ENCODE measurements around the gene LRMDA.

Gene LRMDA

DNA sequence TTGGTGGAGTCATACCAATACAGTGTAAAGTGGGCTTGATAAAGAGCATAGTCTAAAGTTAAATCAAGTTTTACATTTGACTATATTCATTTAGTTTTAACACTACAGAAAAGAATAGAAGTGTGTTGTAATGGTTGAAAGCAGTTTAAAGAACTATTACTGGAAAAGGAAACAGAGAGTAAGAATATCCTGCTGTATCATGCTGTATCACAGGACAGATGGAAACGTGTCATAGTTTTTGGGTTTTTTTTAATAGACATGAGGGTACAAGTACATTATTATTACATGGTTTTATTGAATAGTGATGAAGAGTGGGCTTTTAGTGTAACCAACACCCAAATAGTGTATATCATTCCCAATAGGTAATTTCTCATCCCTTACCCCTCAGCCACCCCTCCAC, 944.3 kb downstream of the LRMDA start:
- no peak for DNase-seq (ENCODE audit: low read depth, low spot score)

DNA sequence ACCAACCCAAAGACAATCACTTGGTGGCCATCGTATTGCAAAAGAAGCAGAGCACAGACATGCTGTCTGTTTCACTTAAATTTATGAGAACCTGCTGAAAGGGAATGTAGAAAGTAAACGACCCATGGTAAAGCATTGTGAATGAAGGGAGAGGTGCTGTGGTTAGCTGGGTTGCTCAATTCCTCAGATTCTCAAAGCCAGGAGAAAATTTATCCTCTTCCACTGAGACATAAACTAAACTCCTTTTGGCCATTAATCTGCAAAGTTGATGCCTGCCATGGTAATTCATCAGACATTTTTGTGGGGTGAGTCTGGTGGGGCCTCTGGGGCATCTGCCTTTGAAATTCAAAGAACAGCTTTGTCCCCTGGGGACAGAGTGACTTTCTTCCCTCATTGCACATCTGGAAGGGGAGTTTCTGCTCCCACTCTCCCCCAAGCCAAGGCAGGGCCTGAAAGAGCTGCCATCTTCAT, 951.0 kb downstream of the LRMDA start:
- DNase-seq (ENCODE audit: low read depth, low spot score) = peak; percentile 69

GRCh38 chr10:76388321-76389023, 957.0 kb downstream of the LRMDA start:
- peak; percentile 86 for DNase-seq (ENCODE audit: low read depth, low spot score)

- no peak for DNase-seq (ENCODE audit: low read depth, low spot score)
These were observed 962.7 kb downstream of the LRMDA start for GRCh38 chr10:76393875-76394706.

- no peak for DNase-seq (ENCODE audit: low read depth, low spot score)
These were observed 963.3 kb downstream of the LRMDA start for GRCh38 chr10:76394707-76395042.

GRCh38 chr10:76395251-76395650, 963.8 kb downstream of the LRMDA start:
- no peak for DNase-seq (ENCODE audit: low read depth, low spot score)

- DNase-seq (ENCODE audit: low read depth, low spot score) = no peak
These were observed 964.7 kb downstream of the LRMDA start for GRCh38 chr10:76396134-76396533.

GRCh38 chr10:76397181-76398042, 966.0 kb downstream of the LRMDA start:
- peak; percentile 91 for DNase-seq (ENCODE audit: low read depth, low spot score)

DNA sequence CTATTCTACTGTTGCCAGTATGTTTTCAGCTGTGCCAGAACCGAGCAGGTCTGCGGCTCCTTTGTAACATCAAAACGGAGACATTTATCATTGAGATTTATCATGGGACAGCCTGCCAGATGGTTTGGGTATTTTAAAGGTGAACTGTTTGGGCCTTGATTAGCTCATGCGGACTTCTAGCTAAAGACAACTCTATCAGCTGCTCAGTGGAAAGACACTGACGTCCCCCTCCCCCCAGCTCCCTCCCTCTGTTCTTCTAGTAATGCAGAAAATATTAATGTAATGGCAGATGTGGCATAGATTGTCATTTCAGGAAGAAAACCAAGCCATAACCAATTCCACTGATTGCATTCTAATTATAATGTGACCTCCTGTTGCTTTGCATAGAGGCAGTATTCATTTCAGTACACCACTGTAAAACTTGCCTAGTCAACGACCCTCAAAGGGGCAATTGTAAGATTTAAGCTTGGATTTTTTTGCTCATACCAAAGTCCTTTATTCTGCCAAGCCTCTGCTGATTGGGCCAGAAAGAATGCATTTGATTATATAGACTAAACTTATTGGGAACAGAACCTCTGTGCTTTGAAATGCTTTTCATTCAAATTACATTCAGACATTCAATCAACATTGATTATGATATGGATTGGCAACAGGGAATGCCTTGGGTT, 966.8 kb downstream of the LRMDA start:
- peak; percentile 47 for DNase-seq (ENCODE audit: low read depth, low spot score)

GRCh38 chr10:76399226-76399625, 967.8 kb downstream of the LRMDA start:
- no peak for DNase-seq (ENCODE audit: low read depth, low spot score)

DNA sequence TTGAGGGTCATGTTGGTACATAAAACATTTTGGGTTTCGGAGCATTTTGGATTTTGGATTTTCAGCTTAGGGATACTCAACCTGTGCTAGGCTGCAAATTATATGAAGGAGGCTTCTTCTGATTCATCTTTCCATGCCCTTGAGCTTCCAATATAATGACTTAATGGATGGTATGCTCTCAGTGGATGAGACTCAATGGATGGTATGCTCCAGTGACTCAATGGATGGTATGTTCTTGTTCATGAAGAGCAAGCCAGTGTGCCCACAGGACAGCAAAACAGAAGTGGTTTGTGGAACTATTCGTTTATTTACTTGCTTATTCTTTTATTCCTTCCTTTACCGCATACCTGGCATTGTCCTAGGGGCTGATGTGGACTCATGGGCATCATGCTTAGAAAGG, 969.6 kb downstream of the LRMDA start:
- DNase-seq (ENCODE audit: low read depth, low spot score) = no peak

DNA sequence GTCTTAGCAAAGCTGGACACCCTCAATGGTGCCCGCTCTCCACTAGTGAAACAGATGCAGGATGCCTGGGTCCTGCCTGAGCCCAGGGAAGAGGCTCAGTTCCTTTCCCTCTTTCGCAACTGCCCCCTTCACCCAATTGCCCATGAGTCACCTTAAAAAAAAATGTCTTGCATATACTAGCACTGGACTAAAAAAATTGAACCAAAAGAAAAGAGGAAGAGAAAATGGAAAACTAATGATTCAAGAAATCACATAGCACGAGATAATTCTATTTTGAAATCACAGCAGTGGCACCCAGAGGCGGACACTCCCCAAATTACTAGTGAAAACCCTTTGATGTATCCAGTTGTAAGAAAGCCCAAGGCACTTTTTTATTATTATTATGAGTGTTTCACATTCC, 972.5 kb downstream of the LRMDA start:
- DNase-seq (ENCODE audit: low read depth, low spot score) = no peak

DNA sequence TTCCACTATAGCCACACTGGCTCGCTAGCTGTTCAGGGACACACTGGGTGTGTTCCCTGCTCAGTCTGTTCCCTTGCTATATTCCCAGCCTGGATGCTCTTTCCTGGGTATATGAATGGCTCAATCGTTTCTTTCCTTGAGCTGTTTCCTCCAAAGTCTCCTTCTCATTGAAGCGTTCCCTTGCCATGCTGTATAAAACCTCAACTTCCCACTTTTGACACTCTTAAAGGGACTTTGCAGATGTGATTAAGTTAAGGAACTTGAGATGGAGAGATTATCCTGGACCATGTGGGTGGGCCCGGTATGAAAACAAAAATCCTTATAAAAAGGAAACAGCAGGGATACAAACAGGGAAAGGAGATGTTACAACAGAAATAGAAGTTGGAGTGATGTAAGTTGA, 973.1 kb downstream of the LRMDA start:
- DNase-seq (ENCODE audit: low read depth, low spot score) = no peak

DNA sequence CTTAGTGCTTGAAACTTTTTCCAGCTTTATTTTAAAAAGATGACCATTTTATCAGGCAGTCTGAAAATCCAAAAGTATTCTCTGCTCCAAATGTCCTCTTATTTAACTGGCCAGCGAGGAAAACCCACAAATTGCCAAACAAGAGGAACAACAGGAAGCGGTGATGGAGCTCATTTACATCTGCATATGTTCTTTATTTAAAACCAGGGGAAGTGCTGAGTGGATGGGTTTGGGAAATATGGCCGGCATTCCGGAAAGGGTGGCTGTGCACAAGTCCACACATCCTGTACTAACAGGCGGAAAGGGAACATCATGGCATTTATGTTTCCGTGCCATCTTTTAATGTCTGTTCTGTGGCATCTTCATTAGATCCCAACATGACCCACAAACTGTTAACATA, 974.5 kb downstream of the LRMDA start:
- no peak for DNase-seq (ENCODE audit: low read depth, low spot score)

DNA sequence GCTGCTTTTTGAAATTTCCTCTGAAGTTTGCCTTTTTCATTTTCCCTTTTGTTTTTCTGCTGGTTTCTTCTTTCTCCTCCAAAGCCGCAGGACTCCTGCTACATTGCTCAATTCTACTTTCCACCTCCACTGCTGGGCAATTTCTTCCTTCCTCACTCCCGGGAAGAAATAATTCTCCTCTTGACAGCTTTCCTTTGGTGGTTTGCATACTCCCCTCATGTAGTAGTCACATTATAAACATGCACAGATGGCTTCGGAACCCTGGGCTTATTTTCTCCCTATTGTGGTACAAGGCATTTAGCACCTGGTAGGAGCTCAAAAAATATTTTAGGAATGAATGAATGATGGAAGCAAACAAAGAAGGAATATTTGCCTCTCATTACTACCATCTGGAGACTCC, 977.2 kb downstream of the LRMDA start:
- no peak for DNase-seq (ENCODE audit: low read depth, low spot score)

DNA sequence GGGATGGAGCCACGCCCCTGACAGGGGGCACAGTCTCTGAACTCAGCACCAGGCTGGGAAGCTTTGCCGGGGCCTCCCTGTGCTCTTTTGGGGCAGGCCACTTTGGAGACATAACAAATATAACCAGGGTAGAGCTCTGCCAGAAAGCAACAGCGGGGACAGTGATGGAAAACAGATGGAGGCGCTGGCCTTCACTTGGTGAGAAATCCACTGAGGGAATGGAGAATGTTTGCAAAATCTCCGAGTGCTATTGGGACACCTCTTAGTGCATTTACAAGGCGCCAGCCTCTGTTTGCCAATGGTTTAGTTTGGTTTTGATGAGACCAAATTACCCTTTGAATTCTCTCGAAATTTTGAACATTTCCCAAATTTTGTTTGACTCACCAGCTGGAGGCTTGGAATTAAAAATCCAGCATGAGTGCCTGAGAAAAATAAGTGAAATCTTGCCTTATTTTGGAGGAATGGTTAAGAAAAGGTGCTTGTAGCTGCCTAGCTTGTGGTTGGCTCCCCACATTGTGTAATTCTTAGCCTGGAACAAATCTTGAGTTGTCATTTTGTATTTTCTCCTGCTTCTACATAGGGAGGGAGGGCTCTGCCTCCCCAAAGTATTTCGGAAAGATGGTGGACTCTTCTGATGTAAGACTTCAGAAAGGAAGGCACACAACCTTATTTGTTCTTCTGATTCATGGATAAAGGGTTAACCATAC, 980.5 kb downstream of the LRMDA start:
- DNase-seq (ENCODE audit: low read depth, low spot score) = no peak

- no peak for DNase-seq (ENCODE audit: low read depth, low spot score)
These were observed 984.1 kb downstream of the LRMDA start for GRCh38 chr10:76415554-76415953.

- no peak for DNase-seq (ENCODE audit: low read depth, low spot score)
These were observed 985.2 kb downstream of the LRMDA start for GRCh38 chr10:76416642-76417041.

- DNase-seq (ENCODE audit: low read depth, low spot score) = no peak
These were observed 989.3 kb downstream of the LRMDA start for GRCh38 chr10:76420725-76421124.

DNA sequence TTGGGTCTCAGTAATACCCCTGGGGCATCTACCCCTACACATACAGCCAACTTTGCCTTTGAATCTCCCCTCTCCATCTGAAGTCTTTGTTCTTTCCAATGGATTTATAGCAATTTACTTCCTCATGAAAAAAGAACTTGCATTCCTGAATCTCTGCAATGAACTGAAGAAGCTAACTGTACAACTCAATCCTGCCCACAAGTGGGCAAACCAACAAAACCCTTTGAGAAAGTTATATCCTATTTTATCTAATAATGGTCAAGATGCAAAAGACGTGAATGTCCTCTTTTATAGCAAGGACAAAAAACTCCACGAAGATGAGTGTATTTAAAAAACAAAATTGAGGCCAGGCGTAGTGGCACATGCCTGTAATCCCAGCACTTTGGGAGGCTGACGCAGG, 991.3 kb downstream of the LRMDA start:
- no peak for DNase-seq (ENCODE audit: low read depth, low spot score)

All from astrocyte of the hippocampus (primary cell).